NK-92 treated with Interleukin-12 subunit alpha and Interleukin-12 subunit beta, amount 100 ng/mL, for 24 hours (cell line): ENCODE data around the gene RNF113B.

ENCODE experiments used
- DNase-seq: peaks from one replicate; lab custom pipeline; 2025; lab: John Stamatoyannopoulos, UW

RNF113B gene

DNA sequence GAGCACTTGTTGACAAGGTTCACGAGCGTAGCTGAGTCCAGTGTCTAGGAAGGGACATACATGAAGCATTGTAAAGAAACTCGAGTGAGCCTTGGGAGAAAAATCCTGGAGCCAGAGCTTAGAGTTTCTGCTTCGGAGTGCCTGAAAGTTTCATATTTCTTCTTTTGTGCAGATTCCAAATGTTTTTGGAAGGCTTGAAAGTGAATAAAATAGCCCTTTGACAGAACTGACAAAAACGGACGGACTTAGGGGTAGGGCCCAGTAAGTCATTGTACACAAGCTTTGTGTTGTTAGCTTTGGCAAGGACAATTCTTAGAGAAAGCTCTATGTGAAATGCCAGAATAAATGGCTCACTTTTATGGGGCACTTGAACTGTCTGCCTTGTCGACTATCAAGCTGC, 2.8 kb downstream of the RNF113B start:
- no peak for DNase-seq

DNA sequence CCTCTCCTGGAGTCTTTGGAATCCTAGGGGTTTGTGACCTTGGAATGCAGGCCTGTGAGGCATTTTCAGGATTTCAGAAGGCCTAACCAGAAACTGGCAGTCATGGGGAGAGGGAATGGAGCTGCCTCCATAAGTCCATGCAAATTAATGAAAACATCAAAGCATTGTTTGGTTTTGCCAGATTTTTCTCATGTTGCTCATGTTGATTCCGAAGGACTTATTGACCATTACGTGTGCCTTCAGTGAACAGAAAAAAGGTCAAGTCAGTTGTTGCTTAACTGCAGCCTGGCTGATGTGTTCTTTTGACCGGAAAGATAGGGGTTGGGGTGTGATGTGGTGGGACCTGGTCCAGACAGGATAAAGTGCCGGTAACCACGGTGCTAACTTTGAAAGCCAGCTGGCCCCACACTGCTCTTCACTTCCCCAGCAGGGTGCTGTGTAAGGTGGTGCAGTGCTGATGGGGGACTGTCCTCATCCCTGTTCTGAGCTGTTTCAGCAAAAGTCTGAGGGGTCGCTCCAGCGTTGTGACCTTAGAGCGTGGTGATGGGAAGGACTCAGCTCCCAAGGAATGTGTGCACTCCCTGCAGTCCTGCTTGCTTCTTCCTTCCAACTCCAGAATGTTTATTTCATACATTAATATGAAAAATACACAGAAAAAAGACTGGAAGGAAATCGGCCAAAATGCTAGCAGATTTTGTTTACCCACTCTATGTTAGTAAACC, 3.5 kb downstream of the RNF113B start:
- DNase-seq = no peak

DNA sequence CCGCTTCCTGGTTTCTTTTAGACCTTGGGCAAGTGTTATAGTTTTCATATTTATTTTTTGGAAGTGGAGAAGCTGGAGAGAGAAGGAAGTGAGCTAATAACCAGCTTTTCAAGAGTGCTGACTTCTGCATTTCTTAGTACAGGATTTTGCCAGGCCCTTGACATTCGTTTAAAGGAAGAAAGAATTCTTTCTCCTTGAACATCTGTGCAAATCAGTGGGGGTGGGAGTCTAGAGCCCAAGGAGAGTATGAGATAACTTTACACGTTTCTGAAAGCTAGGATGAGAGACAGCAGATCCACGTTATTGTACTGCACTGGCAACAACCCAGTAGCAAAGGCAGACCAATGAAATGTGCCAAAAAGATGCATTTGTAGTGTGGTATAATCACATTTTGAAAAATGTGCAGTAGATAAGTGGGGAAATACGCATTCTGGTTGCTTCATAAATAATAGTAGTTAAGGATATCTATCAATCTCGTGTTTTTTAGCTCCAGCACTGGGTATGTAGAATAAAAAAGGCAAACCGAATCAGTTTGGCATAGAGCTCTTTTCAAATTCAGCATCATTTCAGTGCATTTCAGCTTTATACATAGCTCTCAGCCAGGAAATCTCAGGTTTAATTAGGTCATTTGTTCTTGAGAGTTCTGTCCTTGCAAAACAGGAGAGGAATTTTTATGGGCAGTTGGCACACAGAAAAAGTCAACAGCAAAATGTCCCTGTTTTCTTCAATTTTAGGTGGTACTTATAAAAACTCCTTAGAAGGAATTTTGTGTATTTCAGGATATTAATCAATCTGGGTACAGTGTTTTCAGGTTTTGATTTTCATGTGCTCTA, 4.3 kb downstream of the RNF113B start:
- no peak for DNase-seq

DNA sequence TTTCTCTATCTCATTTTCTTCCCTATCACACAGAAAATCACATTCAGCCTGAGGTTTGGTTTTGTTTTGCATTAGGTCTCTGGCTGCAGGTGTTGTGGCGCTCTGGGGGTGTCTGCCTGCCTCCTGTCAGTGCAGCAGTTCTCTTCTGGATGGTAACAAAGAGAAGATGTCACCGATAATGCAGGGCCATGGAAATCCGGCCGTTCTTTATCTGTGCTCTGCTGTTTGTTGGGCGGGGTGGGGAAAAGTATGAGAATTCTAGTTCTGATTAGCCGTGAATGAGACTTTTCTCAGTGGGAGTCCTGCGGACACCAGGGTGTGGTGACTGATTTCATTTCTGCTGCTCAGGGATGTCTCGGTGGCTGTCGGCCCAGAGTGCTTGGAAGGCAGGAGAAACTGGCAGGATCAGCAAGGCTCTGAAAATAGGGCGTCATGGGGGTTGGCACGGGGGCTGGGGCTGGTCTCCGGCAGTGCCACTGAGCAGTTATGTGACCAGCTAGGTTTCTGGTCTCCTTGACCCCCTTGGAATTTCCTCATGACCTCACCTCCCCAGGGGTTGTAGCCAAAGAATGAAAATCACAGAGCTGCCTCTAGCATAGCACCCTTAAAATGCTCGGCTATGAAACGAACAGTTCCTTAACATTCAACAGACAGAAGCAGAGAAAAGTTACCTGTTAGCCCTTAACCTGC, 5.0 kb downstream of the RNF113B start:
- DNase-seq = no peak

DNA sequence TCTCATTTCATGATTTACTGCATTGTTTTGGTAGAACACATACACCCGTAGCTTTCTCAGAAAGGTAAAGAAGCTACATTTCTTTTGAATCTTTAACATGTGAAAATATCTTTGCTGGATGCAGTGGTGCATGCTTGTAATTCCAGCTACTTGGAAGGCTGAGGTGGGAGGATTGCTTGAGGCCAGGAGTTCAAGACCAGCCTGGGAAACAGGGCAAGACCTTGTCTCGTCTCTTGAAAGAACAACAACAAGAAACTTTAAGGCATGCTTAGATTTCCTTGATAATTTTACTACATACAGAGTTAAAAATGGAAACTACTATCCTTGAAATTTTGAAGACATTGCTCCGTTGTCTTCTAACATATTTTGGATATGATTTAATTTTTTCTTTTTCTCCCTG, 7.7 kb downstream of the RNF113B start:
- no peak for DNase-seq

DNA sequence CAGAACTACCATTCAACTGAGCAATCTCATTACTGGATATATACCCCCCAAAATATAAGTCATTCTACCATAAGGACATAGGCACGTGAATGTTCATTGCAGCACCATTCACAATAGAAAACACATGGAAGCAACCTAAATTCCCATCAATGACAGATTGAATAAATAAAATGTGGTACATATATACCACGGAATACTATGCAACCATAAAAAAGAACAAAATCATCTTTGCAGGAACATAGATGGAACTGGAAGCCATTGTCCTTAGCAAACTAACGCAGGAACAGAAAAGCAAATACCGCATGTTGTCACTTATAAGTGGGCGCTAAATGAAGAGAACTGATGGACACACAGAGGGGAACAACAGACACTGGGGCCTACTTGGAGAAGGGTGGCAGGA, 14.1 kb downstream of the RNF113B start:
- DNase-seq = no peak

DNA sequence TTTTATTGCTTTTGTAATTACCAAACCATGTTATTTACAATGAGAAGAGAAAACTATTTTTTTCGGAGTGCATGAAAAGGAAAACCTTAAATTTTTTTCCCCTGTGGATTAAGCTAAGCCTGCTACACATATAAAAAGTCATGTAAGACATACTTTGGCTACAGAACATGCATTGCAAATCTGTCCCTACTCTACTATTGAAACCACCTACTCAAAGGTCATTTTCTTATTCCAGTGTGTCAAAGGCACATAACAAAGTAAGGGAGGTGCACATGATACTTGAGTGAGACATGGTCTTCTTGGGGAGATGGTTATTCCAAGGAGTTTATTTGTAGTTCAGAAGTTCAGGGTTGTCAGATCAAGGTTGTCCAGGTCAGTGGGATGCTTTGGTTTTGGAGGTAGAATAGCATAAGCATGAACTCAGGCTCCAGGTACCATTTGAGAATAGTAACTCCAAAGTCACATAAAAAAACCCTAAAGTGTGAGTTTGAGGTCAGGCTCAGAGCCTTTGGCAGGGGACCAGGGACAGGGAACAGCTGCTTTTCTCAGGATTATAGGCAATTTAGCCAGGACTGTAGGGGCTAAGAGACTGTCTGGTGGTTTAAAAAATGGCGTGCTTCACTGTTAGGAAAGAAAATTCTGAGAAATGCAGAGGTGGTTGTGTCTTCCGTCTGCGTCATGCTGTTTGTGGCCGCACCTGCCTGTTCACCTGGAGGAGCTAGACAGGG, 18.7 kb downstream of the RNF113B start:
- no peak for DNase-seq

DNA sequence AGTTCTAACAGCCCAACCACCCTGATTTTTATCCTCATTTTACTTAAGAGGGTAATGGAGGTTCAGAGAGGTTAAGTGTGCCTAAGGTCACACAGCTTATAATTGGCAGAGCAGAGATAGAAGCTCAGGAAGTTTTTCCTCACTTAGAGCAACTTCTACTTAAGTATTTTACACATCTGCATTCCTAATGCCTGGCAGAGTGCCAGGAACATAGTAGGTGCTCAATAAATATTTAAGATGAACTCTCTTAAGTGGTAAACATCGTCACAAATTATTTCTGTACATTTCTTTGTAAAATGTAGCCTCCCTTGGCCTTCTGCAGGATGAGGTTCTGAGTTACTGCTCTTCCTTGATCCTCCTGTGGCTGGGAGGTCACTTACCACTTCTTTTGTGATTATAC, 19.5 kb downstream of the RNF113B start:
- DNase-seq = no peak

DNA sequence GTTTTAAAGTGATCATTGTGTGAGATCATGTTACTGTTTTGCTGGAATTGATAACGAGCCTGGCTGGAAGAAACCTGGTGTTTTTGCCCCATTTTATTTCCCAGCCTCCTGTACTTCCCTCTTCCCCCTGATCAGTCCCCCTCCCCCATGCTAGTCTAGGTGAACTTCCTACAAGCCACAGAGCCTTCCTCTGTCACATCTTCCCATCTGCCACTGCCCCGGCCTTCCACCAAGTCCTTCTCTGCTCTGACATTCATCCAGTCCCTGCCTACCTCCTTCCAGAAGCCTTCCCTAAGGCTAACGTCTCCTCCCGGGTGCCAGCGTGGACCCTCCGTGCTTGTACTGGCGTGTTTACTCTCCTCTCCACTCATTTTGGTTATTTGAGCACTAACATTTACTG, 19.9 kb downstream of the RNF113B start:
- no peak for DNase-seq

DNA sequence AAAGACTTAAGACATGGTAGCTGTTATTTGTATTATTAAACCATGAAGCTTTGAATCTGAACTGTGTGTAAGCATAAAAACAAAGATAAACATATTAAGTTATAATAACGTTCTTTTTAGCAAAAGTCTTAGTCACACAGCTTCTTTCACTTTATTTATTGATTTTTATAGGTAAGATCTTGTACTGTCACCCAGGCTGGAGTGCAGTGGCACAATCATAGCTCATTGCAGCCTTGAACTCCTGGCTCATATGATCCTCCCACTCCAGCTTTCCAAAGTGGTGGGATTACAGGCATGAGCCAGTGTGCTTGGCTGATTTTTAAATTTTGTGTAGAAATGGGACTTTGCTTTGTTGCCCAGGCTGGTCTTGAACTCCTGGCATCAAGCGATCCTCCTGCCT, 20.8 kb downstream of the RNF113B start:
- no peak for DNase-seq

DNA sequence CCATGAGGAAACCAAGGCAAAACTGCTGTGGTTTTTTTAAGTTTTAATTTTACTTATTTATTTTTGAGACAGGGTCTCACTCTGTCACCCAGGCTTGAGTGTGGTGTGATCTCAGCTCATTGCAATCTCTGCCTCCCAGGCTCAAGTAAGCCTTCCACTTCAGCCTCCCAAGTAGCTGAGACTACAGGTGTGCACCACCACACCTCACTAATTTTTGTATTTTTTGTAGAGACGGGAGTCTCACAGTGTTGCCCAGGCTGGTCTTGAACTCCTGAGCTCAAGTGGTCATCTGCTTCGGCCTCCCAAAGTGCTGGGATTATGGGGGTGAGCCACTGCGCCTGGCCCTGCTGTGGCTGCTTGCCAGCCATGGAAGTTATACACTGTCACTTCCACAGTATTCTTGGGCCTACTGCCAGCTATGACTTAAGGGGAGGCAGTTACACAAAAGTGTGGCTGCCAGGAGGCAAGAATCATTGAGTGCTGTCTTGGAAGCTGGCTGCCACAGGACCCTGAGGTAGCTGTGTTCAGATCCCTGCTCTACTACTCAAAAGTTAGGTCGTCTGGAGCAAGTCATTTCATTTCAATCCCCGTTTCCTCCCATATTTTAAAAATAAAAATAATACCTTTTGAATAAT, 21.5 kb downstream of the RNF113B start:
- no peak for DNase-seq

DNA sequence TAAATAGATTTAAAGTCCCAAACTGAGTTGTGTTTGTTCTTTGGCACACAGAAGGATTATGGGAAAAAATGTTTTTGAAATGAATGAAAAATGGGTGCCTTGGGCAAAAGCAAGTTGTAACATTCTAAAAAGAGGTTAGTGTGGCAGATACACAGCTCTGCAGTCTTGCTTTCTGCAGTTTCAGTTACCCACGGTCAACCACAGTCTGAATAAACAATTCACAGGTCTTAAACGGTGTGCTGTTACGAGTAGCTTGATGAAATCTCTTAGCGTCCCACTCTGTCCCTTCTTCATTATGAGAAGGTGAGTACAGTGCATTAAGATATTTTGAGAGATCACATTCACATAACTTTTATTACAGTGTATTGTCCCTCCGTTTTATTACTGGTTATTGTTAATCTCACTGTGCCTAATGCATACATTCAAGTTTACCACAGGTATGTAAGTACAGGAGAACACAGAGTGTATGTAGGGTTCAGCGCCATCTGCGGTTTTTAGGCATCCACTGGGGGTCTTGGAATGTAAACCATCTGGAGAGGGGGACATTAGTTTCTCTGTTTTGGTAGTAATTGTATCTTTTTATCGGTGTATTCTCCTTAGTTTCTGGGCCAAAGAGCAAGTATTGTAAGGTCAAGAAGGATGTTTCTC, 26.1 kb downstream of the RNF113B start:
- no peak for DNase-seq

DNA sequence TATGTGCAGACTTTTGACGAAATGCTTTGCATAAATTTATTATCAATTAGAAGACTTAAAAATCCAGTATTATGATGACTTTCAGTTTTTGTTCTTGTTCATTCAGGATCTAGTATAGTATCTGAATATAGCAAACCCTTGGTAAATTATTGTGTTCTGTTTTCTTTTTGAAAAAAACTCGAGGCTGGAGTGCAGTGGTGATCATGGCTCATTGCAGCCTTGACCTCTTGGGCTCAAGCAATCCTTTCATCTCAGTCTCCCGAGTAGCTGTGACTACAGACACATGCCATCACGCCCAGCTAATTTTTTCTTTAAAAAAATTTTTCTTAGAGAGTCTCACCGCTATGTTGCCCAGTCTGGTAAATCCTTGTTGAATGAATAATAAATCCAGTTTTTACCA, 29.5 kb downstream of the RNF113B start:
- no peak for DNase-seq

DNA sequence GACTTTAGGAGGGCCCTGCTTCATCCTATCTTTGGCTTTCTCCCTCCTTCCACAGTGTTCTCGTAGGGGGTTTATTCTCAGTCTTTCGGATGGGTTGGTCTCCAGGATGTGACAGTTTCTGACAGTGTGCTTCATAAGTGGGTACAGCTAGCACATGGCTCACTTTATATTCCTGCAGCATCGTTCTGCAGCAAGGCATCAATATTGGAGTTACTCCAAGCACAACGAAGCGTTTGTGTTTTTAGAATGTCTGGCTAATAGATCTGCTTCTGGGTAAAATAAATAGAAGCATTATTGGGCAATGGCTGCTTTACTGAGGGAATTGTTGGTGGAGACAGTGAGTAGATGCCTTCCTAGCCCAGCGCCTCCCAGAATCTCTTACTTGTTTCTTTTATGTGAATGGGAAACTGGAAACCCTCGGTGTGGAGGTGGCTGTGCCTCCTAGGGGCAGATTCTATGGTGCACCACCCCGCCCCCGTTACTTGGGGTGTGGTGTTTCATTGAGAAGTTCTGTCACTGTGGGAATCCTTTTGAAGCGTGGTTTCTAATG, 32.2 kb downstream of the RNF113B start:
- DNase-seq = no peak

DNA sequence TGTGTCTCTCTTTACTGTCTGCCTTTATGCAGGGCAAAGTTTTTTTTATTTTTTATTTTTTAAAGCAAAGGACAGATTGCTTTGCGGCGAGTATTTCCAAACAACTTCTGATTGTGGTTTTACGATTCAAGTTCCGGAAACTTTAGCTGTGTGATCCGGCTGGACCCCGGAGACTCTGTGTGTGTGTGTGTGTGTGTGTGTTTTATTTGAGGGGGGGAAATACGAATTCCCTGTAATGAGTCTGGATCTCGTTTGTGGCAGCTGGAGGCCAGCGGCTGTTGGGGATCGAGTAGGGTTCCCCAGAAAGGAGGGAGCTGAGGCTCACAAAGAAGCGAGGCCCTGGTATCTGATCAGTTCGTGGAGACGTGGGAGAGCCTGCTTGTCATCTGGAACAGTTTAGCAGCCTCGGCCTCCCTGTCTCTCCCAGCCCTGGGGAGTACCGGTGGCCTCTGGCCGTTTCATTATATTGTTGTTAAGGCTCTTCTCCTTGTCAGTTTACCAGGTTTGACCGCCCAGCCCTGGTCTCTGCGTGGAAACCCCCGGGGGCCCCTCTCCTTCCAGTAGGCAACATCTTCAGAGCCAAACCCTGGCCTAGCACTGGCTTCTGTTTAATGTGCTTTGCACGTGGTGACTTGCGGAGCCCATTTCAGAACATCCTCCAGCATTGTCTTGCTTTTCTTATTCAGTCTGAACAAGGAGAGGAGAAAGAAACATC, 32.9 kb downstream of the RNF113B start:
- DNase-seq = no peak

DNA sequence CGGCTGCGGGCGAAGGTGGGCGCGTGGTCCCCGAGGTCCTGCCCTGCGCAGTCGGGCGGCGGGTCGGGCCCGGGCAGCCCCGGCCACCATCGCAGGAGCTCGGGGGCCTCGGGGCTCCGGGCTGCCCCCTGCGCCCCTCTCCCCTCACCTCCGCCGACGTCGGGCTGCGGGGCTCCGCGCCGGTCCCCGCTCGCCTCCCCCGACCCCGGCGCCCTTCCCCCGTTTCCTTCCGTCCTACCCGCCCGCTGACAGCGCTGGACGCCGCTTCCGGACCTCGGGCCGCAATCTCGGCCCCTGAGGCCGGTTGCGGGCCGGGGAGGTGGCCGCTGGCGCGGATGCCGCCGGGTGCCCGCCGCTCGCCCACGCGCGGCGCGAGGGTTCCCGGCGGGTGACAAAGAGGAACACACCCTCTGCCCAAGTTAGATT, 33.5 kb downstream of the RNF113B start:
- DNase-seq = no peak

DNA sequence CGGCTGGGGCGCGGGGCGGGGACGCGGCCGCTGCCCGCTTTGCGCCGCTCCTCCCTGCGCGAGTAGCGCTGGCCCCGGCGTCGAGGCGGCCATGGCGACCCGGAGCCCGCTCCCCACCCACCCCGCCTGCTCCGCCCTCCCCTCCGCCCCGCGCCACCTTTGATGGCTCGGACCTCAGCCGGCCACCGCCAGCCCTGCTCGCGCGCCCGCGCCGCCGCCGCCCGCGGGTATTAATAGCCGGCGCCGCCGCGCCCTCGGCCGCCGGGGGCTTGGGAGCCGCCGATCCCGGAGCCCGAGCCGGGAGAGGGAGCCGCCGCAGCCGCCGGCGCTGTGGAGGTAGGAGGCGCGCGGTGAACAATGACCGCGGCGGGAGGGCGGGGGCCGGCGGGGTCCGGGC, 33.9 kb downstream of the RNF113B start:
- no peak for DNase-seq

DNA sequence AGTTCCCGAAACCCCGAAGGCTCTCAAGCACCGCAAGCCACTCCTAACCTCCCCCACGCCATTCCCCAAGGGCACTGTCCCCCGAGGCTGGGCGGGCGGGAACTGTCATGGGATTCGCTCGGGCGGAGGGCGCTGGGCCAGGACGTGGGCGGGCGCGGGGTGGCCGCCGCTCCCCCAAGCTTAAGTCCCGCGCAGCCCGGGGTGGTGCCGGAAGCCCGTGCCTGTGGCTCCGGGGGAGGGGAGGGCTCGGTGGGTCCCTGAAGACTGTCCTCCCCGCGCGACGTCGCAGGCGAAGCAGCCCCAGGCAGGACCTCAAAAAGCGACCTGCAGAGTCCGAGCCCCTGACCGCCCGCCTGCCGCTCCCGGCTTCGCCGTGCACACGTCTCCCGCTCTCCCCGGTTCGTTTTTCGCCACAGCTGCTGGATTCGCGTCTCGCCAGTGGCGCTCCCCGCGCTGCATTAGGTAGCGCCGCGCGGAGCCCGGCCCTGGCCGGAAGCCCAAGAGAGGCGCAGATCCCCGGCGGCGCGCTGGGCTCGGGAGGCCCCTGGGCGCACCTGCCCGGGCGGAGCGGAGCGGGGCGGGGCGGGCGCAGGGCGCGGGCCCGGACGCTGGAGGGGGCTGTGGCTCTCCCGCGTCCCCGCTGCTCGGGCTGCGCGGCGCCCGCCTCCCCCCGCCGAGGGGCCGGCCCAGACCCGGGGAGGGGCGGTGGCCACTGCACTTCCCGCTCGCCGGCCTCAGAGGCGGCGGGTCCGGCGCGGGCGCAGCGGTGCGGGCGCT, 34.5 kb downstream of the RNF113B start, which contains the start of gene FARP1:
TSS of gene FARP1 (plus strand) at position 715 of the 777 bp plus-strand sequence. CDS start 70,149 bp downstream, outside the sequence.
- no peak for DNase-seq
